Hepatocyte (in vitro differentiated cells): Measurements from ENCODE around the gene AP2M1. TPM values are rescaled to one million over a fixed set of nuclear protein-coding genes. Genes with fewer than 3 reads are reported as not detected.

Experiments used
- DNase-seq: peaks from one replicate; pipeline ENCODE4 v3.0.0-alpha.2; 2016; ENCODE audit warnings: low spot score
- H2AFZ ChIP-seq: fragments of 200-600 bp; sonication (generic); 2 replicates; pipeline ENCODE4 v1.6.0; 2016; ENCODE audit warnings: antibody characterized with exemption, mild to moderate bottlenecking
- H3K27ac ChIP-seq: fragments of 200-600 bp; sonication (generic); 2 replicates; pipeline ENCODE4 v1.5.1; 2016; ENCODE audit warnings: mild to moderate bottlenecking
- H3K27me3 ChIP-seq: fragments of 200-600 bp; sonication (generic); 2 replicates; pipeline ENCODE4 v1.6.1; 2016
- H3K36me3 ChIP-seq: fragments of 200-600 bp; sonication (generic); replicated peaks from 2 replicates; pipeline ENCODE4 v1.5.1; 2016; ENCODE audit warnings: low read depth; ENCODE audit not compliant: insufficient read depth
- H3K4me1 ChIP-seq: fragments of 200-600 bp; sonication (generic); 2 replicates; pipeline ENCODE4 v1.5.1; 2016; ENCODE audit warnings: mild to moderate bottlenecking, moderate library complexity; ENCODE audit not compliant: insufficient read depth
- H3K4me2 ChIP-seq: fragments of 200-600 bp; sonication (generic); 2 replicates; pipeline ENCODE4 v1.6.0; 2016
- H3K4me3 ChIP-seq: fragments of 200-600 bp; sonication (generic); 2 replicates; pipeline ENCODE4 v1.5.1; 2016; ENCODE audit warnings: mild to moderate bottlenecking
- H3K79me2 ChIP-seq: fragments of 200-600 bp; sonication (generic); 2 replicates; pipeline ENCODE4 v1.6.0; 2017; ENCODE audit warnings: mild to moderate bottlenecking
- H3K9me2 ChIP-seq: fragments of 200-600 bp; sonication (generic); replicated peaks from 2 replicates; pipeline ENCODE4 v1.6.0; 2017; ENCODE audit warnings: mild to moderate bottlenecking; ENCODE audit not compliant: insufficient read depth
- H3K9me3 ChIP-seq: fragments of 200-600 bp; sonication (generic); 2 replicates; pipeline ENCODE4 v1.5.1; 2016; ENCODE audit warnings: low read depth, mild to moderate bottlenecking
- H4K20me1 ChIP-seq: fragments of 200-600 bp; sonication (generic); 2 replicates; pipeline ENCODE4 v1.6.0; 2016; ENCODE audit warnings: mild to moderate bottlenecking; ENCODE audit not compliant: insufficient read depth, poor library complexity, severe bottlenecking
- CTCF ChIP-seq: fragments of 200-600 bp; sonication (generic); IDR thresholded peaks from 2 replicates; pipeline ENCODE4 v1.5.1; 2016; ENCODE audit warnings: antibody characterized with exemption, mild to moderate bottlenecking; ENCODE audit not compliant: poor library complexity
- EZH2 ChIP-seq: fragments of 200-600 bp; sonication (generic); IDR thresholded peaks from 2 replicates; pipeline ENCODE4 v1.6.1; 2016; ENCODE audit warnings: antibody characterized with exemption, mild to moderate bottlenecking, borderline replicate concordance
- EZH2phosphoT487 ChIP-seq: fragments of 200-600 bp; sonication (generic); IDR thresholded peaks from one replicate; pipeline ENCODE4 v1.6.1; 2018; ENCODE audit warnings: antibody characterized with exemption, mild to moderate bottlenecking, low read depth, moderate library complexity; ENCODE audit not compliant: unreplicated experiment, severe bottlenecking
- WGBS: methylation state at CpG from one replicate; pipeline ENCODE4 v1.1.6; 2016; ENCODE audit warnings: low lambda C conversion rate; ENCODE audit errors: missing lambda C conversion rate; 5-methylcytosine and 5-hydroxymethylcytosine counted together
- polyA plus RNA-seq: library from polyadenylated mRNA; unstranded; fragments of >200 nt; fragmentation: Nextera tagmentation; extraction: Ambion mirVana; gene quantifications from 2 replicates; pipeline ENCODE4 v1.2.1, GENCODE V29; 2016
- total RNA-seq: library from RNA; depleted of rRNA; stranded (reverse); fragments of >200 nt; gene quantifications from 2 replicates; pipeline ENCODE4 v1.2.3, GENCODE V29; 2014

Gene AP2M1
- total and polyA plus RNA-seq, 2 experiments from 2014 or later = 243 to 389 TPM

GRCh38 chr3:184218814-184219213 lies 44.2 kb downstream of the AP2M1 start:
- no peaks in the 10 kb centered on the region for H3K27me3 ChIP-seq

GRCh38 chr3:184222521-184222920 lies 47.9 kb downstream of the AP2M1 start:
- H3K36me3 ChIP-seq = no peaks in the 10 kb centered on the region
- no peak overlapping the region for H3K4me3 ChIP-seq
- WGBS = 75% methylated on average over 3 of the region's 3 CpGs
- TF ChIP-seq EZH2phosphoT487 (no peak), EZH2 (no peak)
- H2AFZ ChIP-seq = no peak overlapping the region
- H3K9me2 ChIP-seq = no peaks in the 10 kb centered on the region
- no peak for DNase-seq
- H3K9me3 ChIP-seq = no peaks in the 10 kb centered on the region
- H3K4me1 ChIP-seq = no peaks in the 10 kb centered on the region
- H3K27ac ChIP-seq = no peak overlapping the region
- no peaks in the 10 kb centered on the region for H4K20me1 ChIP-seq
- peaks cover 16% of the 10 kb centered on the region for H3K27me3 ChIP-seq
- no peaks in the 10 kb centered on the region for H3K79me2 ChIP-seq
- H3K4me2 ChIP-seq = no peak overlapping the region

More at GRCh38 chr3:184218814-184219213, 44.2 kb downstream of the AP2M1 start:
- no peaks in the 10 kb centered on the region for H3K9me3 ChIP-seq
- TF ChIP-seq EZH2phosphoT487 = no peak
- TF ChIP-seq EZH2 = no peak
- no peak for TF ChIP-seq CTCF
- DNase-seq = no peak
- 60% methylated on average over 4 of the region's 4 CpGs for WGBS
- H2AFZ ChIP-seq = no peak overlapping the region
- no peak overlapping the region for H3K4me3 ChIP-seq
- no peaks in the 10 kb centered on the region for H4K20me1 ChIP-seq
- H3K36me3 ChIP-seq = no peaks in the 10 kb centered on the region
- H3K79me2 ChIP-seq = no peaks in the 10 kb centered on the region
- no peak overlapping the region for H3K27ac ChIP-seq
- no peak overlapping the region for H3K4me2 ChIP-seq
- no peaks in the 10 kb centered on the region for H3K9me2 ChIP-seq
- H3K4me1 ChIP-seq = no peaks in the 10 kb centered on the region

GRCh38 chr3:184223946-184224345 lies 49.3 kb downstream of the AP2M1 start:
- Histone ChIP-seq H3K9me3 (no peaks in the 10 kb centered on the region), H3K27ac (no peak overlapping the region), H3K36me3 (no peaks in the 10 kb centered on the region), H3K4me3 (no peak overlapping the region), H4K20me1 (no peaks in the 10 kb centered on the region), H3K4me1 (no peaks in the 10 kb centered on the region), H3K27me3 (peaks cover 29% of the 10 kb centered on the region), H3K4me2 (no peak overlapping the region), H2AFZ (no peak overlapping the region), H3K79me2 (no peaks in the 10 kb centered on the region), H3K9me2 (no peaks in the 10 kb centered on the region)
- no peak for DNase-seq
- TF ChIP-seq EZH2phosphoT487 (no peak), EZH2 (no peak), CTCF (no peak)
- WGBS = 81% methylated on average over 3 of the region's 3 CpGs

- no peaks in the 10 kb centered on the region for H4K20me1 ChIP-seq
- TF ChIP-seq EZH2phosphoT487 = no peak
- no peak for TF ChIP-seq EZH2
- peak; percentile 59 for TF ChIP-seq CTCF
- no peaks in the 10 kb centered on the region for H3K9me2 ChIP-seq
- no peak for DNase-seq
- peaks cover 12% of the 10 kb centered on the region for H3K4me1 ChIP-seq
- WGBS = 69% methylated on average over 2 of the region's 2 CpGs
- no peak overlapping the region for H3K4me3 ChIP-seq
- H2AFZ ChIP-seq = no peak overlapping the region
- H3K4me2 ChIP-seq = no peak overlapping the region
- peaks cover 57% of the 10 kb centered on the region for H3K27me3 ChIP-seq
- no peak overlapping the region for H3K27ac ChIP-seq
- H3K36me3 ChIP-seq = no peaks in the 10 kb centered on the region
- no peaks in the 10 kb centered on the region for H3K79me2 ChIP-seq
- H3K9me3 ChIP-seq = no peaks in the 10 kb centered on the region
Measured at GRCh38 chr3:184227481-184227935, 52.9 kb downstream of the AP2M1 start.
